HepG2 (cell line): ENCODE results near the gene GAPT. TPM values are rescaled to one million over a fixed set of nuclear protein-coding genes. Genes with fewer than 3 reads are reported as not detected.

Experiments used
- ATAC-seq: fragments of 200-7000 bp; cut with Tn5 transposase; 3 replicates; pipeline ENCODE4 v1.9.1; 2020; ENCODE audit warnings: mild to moderate bottlenecking, moderate library complexity
- BruUV-seq: library from RNA; stranded (reverse); fragments of 400-500 nt; replicated peaks from 2 replicates; lab custom pipeline; 2021; lab: Mats Ljungman, UMichigan
- CTCF ChIA-PET: fragments of 300-600 bp; formaldehyde crosslinking; extraction: SDS; loops from one replicate; lab custom pipeline; 2021; ENCODE audit warnings: low total read pairs, inconsistent platforms, low intra/inter-chr PET ratio; lab: Yijun Ruan, JAX
- POLR2A ChIA-PET: fragments of 350-600 bp; sonication (Branson Sonifier 250); formaldehyde crosslinking; loops from one replicate; lab custom pipeline; 2020; ENCODE audit warnings: antibody characterized with exemption, inconsistent platforms; lab: Yijun Ruan, JAX
- DNase-seq: peaks from one replicate; pipeline ENCODE4 v3.0.0-alpha.2; 2015; ENCODE audit warnings: low spot score
- FAIRE-seq: peaks from 3 replicates; lab custom pipeline; 2011; peaks lifted over from hg19 to GRCh38; lab: Jason Lieb, UNC
- H2AFZ ChIP-seq: one replicate; pipeline ENCODE4 v1.6.1; 2011; ENCODE audit warnings: low read length, inconsistent platforms
- H3K27ac ChIP-seq: fragments of 300-600 bp; 3 replicates; pipeline ENCODE4 v1.8.0; 2011; ENCODE audit warnings: mixed run types, mild to moderate bottlenecking, mixed read lengths, low read length, inconsistent platforms; ENCODE audit not compliant: insufficient read depth; ENCODE audit errors: extremely low read length
- H3K27me3 ChIP-seq, 2 experiments: fragments of 200-600 bp in 1 of 2; 2 replicates in 1 of 2; 3 replicates in 1 of 2; pipeline versions ENCODE4 v1.6.0 to v1.8.0; 2011; ENCODE audit warnings: low read length in 2 of 2, mild to moderate bottlenecking in 2 of 2, moderate library complexity in 2 of 2, inconsistent platforms in 1 of 2; ENCODE audit not compliant: insufficient read depth in 2 of 2, control insufficient read depth in 1 of 2
- H3K36me3 ChIP-seq, 2 experiments: fragments of 200-600 bp in 1 of 2; replicated peaks in 1 of 2; 2 replicates in 1 of 2; 3 replicates in 1 of 2; pipeline versions ENCODE4 v1.5.1 to v1.8.0; 2011; ENCODE audit warnings: low read length in 2 of 2, inconsistent platforms in 1 of 2; ENCODE audit not compliant: insufficient read depth in 2 of 2, control insufficient read depth in 1 of 2
- H3K4me1 ChIP-seq: 2 replicates; pipeline ENCODE4 v1.5.1; 2012; ENCODE audit warnings: low read length, inconsistent platforms; ENCODE audit not compliant: insufficient read depth
- H3K4me2 ChIP-seq: 2 replicates; pipeline ENCODE4 v1.6.0; 2011; ENCODE audit warnings: low read depth, low read length, inconsistent platforms
- H3K4me3 ChIP-seq, 3 experiments: fragments of 200-600 bp in 1 of 3; sonication (generic), shearing (Covaris generic) in 1 of 3; replicated peaks in 1 of 3; 2 replicates each; pipeline ENCODE4 v1.5.1; 2011 to 2016; ENCODE audit warnings: low read length in 3 of 3, inconsistent platforms in 2 of 3, low read depth in 2 of 3, mild to moderate bottlenecking in 2 of 3, control low read depth in 1 of 3, mixed read lengths in 1 of 3; ENCODE audit not compliant: insufficient read depth in 1 of 3
- H3K79me2 ChIP-seq: one replicate; pipeline ENCODE4 v1.6.1; 2011; ENCODE audit warnings: low read length, inconsistent platforms; ENCODE audit not compliant: insufficient read depth
- H3K9ac ChIP-seq: 2 replicates; pipeline ENCODE4 v1.6.0; 2011; ENCODE audit warnings: mild to moderate bottlenecking, low read depth, low read length, inconsistent platforms; ENCODE audit not compliant: insufficient read depth
- H3K9me3 ChIP-seq: 2 replicates; pipeline ENCODE4 v1.5.1; 2012; ENCODE audit warnings: mild to moderate bottlenecking, low read length
- H4K20me1 ChIP-seq: 2 replicates; pipeline ENCODE4 v1.6.0; 2011; ENCODE audit warnings: inconsistent platforms, mild to moderate bottlenecking, low read length, moderate library complexity; ENCODE audit not compliant: insufficient read depth
- ETV6 ChIP-seq: sonication (generic); formaldehyde crosslinking; conservative IDR thresholded peaks from 2 replicates; pipeline ENCODE4 v1.4.0; 2020; ENCODE audit warnings: missing genetic modification reagents
- HOMEZ ChIP-seq: IDR thresholded peaks from 2 replicates; pipeline ENCODE4 v1.6.1; 2016; ENCODE audit warnings: low read depth
- KAT8 ChIP-seq: IDR thresholded peaks from 2 replicates; pipeline ENCODE4 v1.6.1; 2016; ENCODE audit warnings: missing genetic modification reagents, missing compliant biosample characterization
- KLF13 ChIP-seq: sonication (generic); formaldehyde crosslinking; IDR thresholded peaks from 2 replicates; pipeline ENCODE4 v1.4.0; 2020; ENCODE audit warnings: mild to moderate bottlenecking, missing genetic modification reagents
- MED1 ChIP-seq: sonication (generic); formaldehyde crosslinking; IDR thresholded peaks from 2 replicates; pipeline ENCODE4 v1.4.0; 2020; ENCODE audit warnings: missing genetic modification reagents
- RFX1 ChIP-seq: fragments of 450-650 bp; IDR thresholded peaks from 2 replicates; pipeline ENCODE4 v1.6.1; 2017
- SMC3 ChIP-seq: IDR thresholded peaks from 2 replicates; pipeline ENCODE4 v1.6.1; 2011; ENCODE audit warnings: low read length, improper control_type of control experiment
- STAG1 ChIP-seq: sonication (generic); formaldehyde crosslinking; IDR thresholded peaks from 2 replicates; pipeline ENCODE4 v1.4.0; 2020; ENCODE audit warnings: missing genetic modification reagents
- ZBTB25 ChIP-seq: IDR thresholded peaks from 2 replicates; pipeline ENCODE4 v1.6.1; 2018; ENCODE audit warnings: missing genetic modification reagents
- ZNF274 ChIP-seq: sonication (generic); formaldehyde crosslinking; IDR thresholded peaks from 2 replicates; pipeline ENCODE4 v1.5.1; 2020; ENCODE audit warnings: mild to moderate bottlenecking, missing genetic modification reagents
- WGBS: methylation state at CpG from one replicate; pipeline ENCODE4 v1.1.6; 2017; ENCODE audit warnings: low lambda C conversion rate; 5-methylcytosine and 5-hydroxymethylcytosine counted together
- in situ Hi-C: cut with HindIII; loops from 2 replicates; pipeline ENCODE4 v1.10.0; 2017; ENCODE audit warnings: low pct_unique_long_range_greater_than_20kb; ENCODE audit not compliant: extremely low pct_ligation_motif_present
- intact Hi-C: fragments of 100-400 bp; cut with micrococcal nuclease; formaldehyde crosslinking; loops from one replicate; pipeline ENCODE4 v1.10.0; 2022; ENCODE audit not compliant: unreplicated experiment
- polyA plus RNA-seq, 8 experiments: library from polyadenylated mRNA; depleted of rRNA in 3 of 8; stranded (reverse) in 7 of 8; unstranded in 1 of 8; fragments of >200 nt; fragmentation: Illumina TruSeq in 4 of 8; extraction: Trizol in 4 of 8; gene quantifications; 2 replicates each; pipeline versions ENCODE4 v1.2.1 to v1.2.3, GENCODE V29; 2011 to 2016; ENCODE audit warnings: low read depth in 4 of 8, missing spikeins in 1 of 8, mixed read lengths in 1 of 8; ENCODE audit not compliant: insufficient read depth in 1 of 8
- total RNA-seq, 5 experiments: library from RNA; depleted of rRNA; stranded (reverse); fragments of >200 nt; fragmentation: Illumina TruSeq; extraction: Trizol; gene quantifications; 2 replicates each; pipeline ENCODE4 v1.2.3, GENCODE V29; 2016; ENCODE audit warnings: low read depth in 1 of 5
- TF ChIP-seq, protein P1 (sequence below): sonication (generic); formaldehyde crosslinking; IDR thresholded peaks from 2 replicates; pipeline ENCODE4 v1.4.0; 2020; ENCODE audit warnings: missing genetic modification reagents
- TF ChIP-seq, protein P2 (sequence below): IDR thresholded peaks from 2 replicates; pipeline ENCODE4 v1.6.1; 2016; ENCODE audit warnings: mild to moderate bottlenecking
- TF ChIP-seq, protein P3 (sequence below): sonication (generic); formaldehyde crosslinking; IDR thresholded peaks from 2 replicates; pipeline ENCODE4 v1.4.0; 2020; ENCODE audit warnings: missing genetic modification reagents, low read depth, mild to moderate bottlenecking, borderline replicate concordance

Gene GAPT
- total and polyA plus RNA-seq, 2 of the 13 experiments (the other 11 are each of a cell fraction or from before 2014, with no cell fraction given), result not detected

DNA sequence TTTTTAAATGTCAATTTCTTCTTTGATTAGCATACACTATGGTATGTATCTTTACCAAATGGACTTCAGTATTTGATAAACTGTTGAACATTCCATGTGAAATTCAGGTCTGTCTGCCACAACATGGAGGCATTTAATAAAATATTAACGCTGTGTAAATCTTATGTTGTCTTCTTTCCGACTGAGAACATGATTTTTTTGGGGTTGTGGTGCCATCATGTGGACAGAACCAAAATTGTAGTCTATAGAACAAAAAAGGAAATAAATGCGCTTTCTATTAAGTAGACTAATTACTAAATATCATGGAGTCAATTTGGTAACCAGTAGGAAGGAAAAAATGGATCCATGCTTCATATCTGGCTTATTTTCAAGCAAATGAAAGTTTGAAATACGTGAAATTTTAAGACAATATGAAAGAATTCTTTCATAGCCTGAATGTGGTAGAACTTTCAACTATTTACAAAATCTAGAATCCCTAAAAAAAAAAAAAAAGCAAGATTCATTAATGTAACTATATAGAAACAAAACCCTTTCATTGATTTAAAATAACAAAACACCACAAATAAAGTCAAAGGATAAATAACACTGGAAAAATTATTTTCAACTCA lies 28.5 kb upstream of the GAPT start (continued):
- TF ChIP-seq HOMEZ (CRISPR knock-in tag) (no peak), STAG1 (CRISPR knock-in tag) (peak; percentile 87), MED1 (CRISPR knock-in tag) (no peak), KAT8 (CRISPR knock-in tag) (peak; percentile 36; the same call in 1 of the 2 replicates), SMC3 (peak; percentile 58), RFX1 (no peak), ETV6 (CRISPR knock-in tag) (no peak), ZNF274 (CRISPR knock-in tag) (no peak)

DNA sequence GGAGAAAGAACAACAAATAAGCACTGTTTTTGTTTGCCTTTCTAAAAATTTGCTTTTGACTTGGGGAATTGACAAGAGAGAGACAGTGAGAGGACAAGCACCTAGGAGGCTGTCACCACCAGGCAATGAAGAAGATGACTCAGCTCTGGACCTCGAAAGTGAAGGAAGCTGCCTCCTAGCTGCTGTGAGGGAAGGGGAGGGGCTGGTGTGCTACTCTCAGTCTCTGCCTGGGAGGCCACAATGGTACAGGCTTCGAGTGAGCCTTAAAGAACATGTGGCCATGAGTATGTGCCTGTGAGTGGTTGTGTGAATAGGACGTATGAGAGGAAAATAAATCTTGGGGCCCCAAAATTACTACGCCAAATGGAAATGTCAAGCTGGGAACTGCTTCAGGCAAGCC lies 24.3 kb upstream of the GAPT start:
- POLR2A ChIA-PET, result no interaction called here
- DNase-seq, result no peak
- intact Hi-C loops, result no loop called here

More for the DNA sequence above, 24.3 kb upstream of the GAPT start:
- Histone ChIP-seq H2AFZ (no peak overlapping the region), H3K4me3 (no peak overlapping the region), H3K79me2 (no peaks in the 10 kb centered on the region), H3K9ac (no peak overlapping the region), H3K27ac (no peak overlapping the region), H3K27me3 (no peaks in the 10 kb centered on the region), H3K9me3 (no peaks in the 10 kb centered on the region), H4K20me1 (no peaks in the 10 kb centered on the region), H3K4me2 (no peak overlapping the region), H3K4me1 (peaks cover 8% of the 10 kb centered on the region), H3K36me3 (no peaks in the 10 kb centered on the region)
- CTCF ChIA-PET, result no interaction called here
- in situ Hi-C loops, result loop anchor here (10.0 to 25.0 kb wide), 2 partner anchors 812 to 955 kb away; no protein-coding TSS in a partner anchor
- no peak for FAIRE-seq
- WGBS, result 41% methylated on average over 4 of the region's 4 CpGs
- no peak; the same call in 2 of the 3 replicates for ATAC-seq
- BruUV-seq, result no TSS peak
- TF ChIP-seq ZBTB25 (no peak), KLF13 (CRISPR knock-in tag) (no peak)
- TF ChIP-seq, protein P1, sequence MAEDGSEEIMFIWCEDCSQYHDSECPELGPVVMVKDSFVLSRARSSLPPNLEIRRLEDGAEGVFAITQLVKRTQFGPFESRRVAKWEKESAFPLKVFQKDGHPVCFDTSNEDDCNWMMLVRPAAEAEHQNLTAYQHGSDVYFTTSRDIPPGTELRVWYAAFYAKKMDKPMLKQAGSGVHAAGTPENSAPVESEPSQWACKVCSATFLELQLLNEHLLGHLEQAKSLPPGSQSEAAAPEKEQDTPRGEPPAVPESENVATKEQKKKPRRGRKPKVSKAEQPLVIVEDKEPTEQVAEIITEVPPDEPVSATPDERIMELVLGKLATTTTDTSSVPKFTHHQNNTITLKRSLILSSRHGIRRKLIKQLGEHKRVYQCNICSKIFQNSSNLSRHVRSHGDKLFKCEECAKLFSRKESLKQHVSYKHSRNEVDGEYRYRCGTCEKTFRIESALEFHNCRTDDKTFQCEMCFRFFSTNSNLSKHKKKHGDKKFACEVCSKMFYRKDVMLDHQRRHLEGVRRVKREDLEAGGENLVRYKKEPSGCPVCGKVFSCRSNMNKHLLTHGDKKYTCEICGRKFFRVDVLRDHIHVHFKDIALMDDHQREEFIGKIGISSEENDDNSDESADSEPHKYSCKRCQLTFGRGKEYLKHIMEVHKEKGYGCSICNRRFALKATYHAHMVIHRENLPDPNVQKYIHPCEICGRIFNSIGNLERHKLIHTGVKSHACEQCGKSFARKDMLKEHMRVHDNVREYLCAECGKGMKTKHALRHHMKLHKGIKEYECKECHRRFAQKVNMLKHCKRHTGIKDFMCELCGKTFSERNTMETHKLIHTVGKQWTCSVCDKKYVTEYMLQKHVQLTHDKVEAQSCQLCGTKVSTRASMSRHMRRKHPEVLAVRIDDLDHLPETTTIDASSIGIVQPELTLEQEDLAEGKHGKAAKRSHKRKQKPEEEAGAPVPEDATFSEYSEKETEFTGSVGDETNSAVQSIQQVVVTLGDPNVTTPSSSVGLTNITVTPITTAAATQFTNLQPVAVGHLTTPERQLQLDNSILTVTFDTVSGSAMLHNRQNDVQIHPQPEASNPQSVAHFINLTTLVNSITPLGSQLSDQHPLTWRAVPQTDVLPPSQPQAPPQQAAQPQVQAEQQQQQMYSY (CRISPR knock-in tag), result no peak
- TF ChIP-seq, protein P2, sequence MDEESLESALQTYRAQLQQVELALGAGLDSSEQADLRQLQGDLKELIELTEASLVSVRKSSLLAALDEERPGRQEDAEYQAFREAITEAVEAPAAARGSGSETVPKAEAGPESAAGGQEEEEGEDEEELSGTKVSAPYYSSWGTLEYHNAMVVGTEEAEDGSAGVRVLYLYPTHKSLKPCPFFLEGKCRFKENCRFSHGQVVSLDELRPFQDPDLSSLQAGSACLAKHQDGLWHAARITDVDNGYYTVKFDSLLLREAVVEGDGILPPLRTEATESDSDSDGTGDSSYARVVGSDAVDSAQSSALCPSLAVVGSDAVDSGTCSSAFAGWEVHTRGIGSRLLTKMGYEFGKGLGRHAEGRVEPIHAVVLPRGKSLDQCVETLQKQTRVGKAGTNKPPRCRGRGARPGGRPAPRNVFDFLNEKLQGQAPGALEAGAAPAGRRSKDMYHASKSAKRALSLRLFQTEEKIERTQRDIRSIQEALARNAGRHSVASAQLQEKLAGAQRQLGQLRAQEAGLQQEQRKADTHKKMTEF (CRISPR knock-in tag), result no peak
- TF ChIP-seq, protein P3, sequence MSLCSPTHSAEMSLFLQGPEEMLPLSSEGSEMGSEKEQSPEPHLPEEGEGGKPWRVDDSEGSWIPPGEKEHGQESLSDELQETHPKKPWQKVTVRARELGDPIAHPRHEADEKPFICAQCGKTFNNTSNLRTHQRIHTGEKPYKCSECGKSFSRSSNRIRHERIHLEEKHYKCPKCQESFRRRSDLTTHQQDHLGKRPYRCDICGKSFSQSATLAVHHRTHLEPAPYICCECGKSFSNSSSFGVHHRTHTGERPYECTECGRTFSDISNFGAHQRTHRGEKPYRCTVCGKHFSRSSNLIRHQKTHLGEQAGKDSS (CRISPR knock-in tag), result no peak
